K562 (cell line): ENCODE data around the gene CDH5.

Experiments
- BRCA1 ChIP-seq, 2 experiments: fragments of 450-650 bp in 1 of 2; sonication (generic) in 1 of 2; formaldehyde crosslinking in 1 of 2; IDR thresholded peaks; 2 replicates each; pipeline versions ENCODE4 v1.5.0 to v1.6.1; 2017 to 2020; ENCODE audit warnings: mild to moderate bottlenecking in 1 of 2, missing genetic modification reagents in 1 of 2
- SRSF3 ChIP-seq: fragments of 200-400 bp; formaldehyde crosslinking; IDR thresholded peaks from 2 replicates; pipeline ENCODE4 v1.6.1; 2016; ENCODE audit warnings: mild to moderate bottlenecking, low read length, moderate library complexity; ENCODE audit not compliant: insufficient read depth
- ZNF449 ChIP-seq: fragments of 250-450 bp; sonication (Bioruptor Pico); IDR thresholded peaks from 2 replicates; pipeline ENCODE4 v1.8.0; 2022; ENCODE audit warnings: moderate library complexity, mild to moderate bottlenecking, inconsistent platforms
- ZNF668 ChIP-seq: fragments of 250-450 bp; sonication (Bioruptor Pico); IDR thresholded peaks from 2 replicates; pipeline ENCODE4 v1.8.0; 2022; ENCODE audit warnings: mild to moderate bottlenecking, inconsistent platforms
- TF ChIP-seq, protein P1 (sequence below), 3 experiments: IDR thresholded peaks in 2 of 3; conservative IDR thresholded peaks in 1 of 3; 2 replicates each; pipeline ENCODE4 v1.5.1; 2011 to 2012; ENCODE audit warnings: low read length in 3 of 3, mild to moderate bottlenecking in 3 of 3, control low read depth in 2 of 3, improper control_type of control experiment in 1 of 3, inconsistent platforms in 1 of 3, low read depth in 1 of 3, mixed read lengths in 1 of 3, moderate library complexity in 1 of 3; ENCODE audit not compliant: insufficient read depth in 2 of 3

- TF ChIP-seq SRSF3, result no peak
- TF ChIP-seq BRCA1 (IDR thresholded peaks at IDR 0.05), result no peak
- no peak for TF ChIP-seq BRCA1 (CRISPR knock-in tag; IDR thresholded peaks at IDR 0.05)
- TF ChIP-seq, protein P1, sequence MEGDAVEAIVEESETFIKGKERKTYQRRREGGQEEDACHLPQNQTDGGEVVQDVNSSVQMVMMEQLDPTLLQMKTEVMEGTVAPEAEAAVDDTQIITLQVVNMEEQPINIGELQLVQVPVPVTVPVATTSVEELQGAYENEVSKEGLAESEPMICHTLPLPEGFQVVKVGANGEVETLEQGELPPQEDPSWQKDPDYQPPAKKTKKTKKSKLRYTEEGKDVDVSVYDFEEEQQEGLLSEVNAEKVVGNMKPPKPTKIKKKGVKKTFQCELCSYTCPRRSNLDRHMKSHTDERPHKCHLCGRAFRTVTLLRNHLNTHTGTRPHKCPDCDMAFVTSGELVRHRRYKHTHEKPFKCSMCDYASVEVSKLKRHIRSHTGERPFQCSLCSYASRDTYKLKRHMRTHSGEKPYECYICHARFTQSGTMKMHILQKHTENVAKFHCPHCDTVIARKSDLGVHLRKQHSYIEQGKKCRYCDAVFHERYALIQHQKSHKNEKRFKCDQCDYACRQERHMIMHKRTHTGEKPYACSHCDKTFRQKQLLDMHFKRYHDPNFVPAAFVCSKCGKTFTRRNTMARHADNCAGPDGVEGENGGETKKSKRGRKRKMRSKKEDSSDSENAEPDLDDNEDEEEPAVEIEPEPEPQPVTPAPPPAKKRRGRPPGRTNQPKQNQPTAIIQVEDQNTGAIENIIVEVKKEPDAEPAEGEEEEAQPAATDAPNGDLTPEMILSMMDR (IDR thresholded peaks at IDR 0.05 in 2 of 3, conservative IDR thresholded peaks at IDR 0.05 in 1 of 3; ENCODE audit: insufficient read depth in 2 of 3, low read depth in 1 of 3, low read length in 3 of 3), result no peak
- TF ChIP-seq ZNF668 (CRISPR knock-in tag), result no peak
- TF ChIP-seq ZNF449 (CRISPR knock-in tag), result no peak
These were observed 80.2 kb downstream of the CDH5 start for GRCh38 chr16:66446737-66447136.
